Esophagus muscularis mucosa (tissue), 3 donors: ENCODE data around the gene RNF144B.

Source experiments
- POLR2A ChIP-seq: fragments of 450-650 bp; IDR thresholded peaks from one replicate; pipeline ENCODE4 v1.6.1; 2017; ENCODE audit warnings: antibody characterized with exemption, moderate library complexity, mild to moderate bottlenecking, low read depth
- TF ChIP-seq, protein P1 (sequence below), 3 experiments: fragments of 200-600 bp in 2 of 3; fragments of 450-650 bp in 1 of 3; sonication (generic) in 2 of 3; IDR thresholded peaks; one replicate each; pipeline ENCODE4 v1.5.1; 2017 to 2019; ENCODE audit warnings: antibody characterized with exemption in 3 of 3, mild to moderate bottlenecking in 2 of 3, moderate library complexity in 1 of 3

DNA sequence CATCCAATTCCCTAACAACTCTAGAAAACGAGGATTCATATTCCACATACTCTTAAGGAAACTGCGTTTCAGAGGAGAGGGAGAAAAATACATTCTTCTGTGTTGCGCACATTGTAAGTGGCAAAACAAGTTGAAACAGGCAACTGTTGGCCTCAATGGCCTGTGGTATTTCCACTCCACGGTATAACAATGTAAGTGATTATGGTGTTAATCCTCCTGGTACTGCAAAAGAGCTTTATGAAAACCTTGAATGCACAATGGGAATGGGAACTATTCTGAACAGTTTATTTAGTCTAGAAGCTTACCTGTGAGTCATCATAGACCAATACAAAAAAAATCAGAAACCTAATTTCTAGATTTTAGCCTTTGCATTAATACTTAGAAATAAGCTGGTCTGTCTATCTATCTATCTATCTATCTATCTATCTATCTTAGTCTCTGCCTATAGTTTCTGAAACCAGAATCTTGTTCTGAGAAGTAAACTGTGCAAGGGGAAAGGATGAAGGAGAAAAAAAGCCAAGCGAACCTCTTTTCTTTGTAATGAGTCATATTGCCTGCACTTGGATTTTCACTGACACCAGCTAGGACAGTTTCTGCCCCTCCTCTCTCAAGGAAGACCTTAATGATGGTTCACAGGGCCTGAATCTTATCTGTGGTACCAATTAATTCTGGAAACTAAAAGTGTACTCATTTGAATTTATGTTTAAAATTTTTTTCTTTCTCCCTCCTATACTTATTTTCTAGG, 101.5 kb downstream of the RNF144B start:
- TF ChIP-seq, protein P1, sequence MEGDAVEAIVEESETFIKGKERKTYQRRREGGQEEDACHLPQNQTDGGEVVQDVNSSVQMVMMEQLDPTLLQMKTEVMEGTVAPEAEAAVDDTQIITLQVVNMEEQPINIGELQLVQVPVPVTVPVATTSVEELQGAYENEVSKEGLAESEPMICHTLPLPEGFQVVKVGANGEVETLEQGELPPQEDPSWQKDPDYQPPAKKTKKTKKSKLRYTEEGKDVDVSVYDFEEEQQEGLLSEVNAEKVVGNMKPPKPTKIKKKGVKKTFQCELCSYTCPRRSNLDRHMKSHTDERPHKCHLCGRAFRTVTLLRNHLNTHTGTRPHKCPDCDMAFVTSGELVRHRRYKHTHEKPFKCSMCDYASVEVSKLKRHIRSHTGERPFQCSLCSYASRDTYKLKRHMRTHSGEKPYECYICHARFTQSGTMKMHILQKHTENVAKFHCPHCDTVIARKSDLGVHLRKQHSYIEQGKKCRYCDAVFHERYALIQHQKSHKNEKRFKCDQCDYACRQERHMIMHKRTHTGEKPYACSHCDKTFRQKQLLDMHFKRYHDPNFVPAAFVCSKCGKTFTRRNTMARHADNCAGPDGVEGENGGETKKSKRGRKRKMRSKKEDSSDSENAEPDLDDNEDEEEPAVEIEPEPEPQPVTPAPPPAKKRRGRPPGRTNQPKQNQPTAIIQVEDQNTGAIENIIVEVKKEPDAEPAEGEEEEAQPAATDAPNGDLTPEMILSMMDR (IDR thresholded peaks at IDR 0.05) = no peak
- TF ChIP-seq POLR2A = no peak
